Measurements from ENCODE around the gene TCF3.
A peak's percentile ranks its signal among the peaks of the same experiment; 100 is the strongest.
"Not testable (repeated sequence)": the region's sequence is repeated elsewhere in the genome, so short reads cannot be mapped to it uniquely, and the experiment has no call there.

The TCF3 gene

GRCh38 chr19:1672769-1673644, 20.6 kb upstream of the TCF3 start:
- DNase-seq (ENCODE audit: low read depth) = no peak

DNA sequence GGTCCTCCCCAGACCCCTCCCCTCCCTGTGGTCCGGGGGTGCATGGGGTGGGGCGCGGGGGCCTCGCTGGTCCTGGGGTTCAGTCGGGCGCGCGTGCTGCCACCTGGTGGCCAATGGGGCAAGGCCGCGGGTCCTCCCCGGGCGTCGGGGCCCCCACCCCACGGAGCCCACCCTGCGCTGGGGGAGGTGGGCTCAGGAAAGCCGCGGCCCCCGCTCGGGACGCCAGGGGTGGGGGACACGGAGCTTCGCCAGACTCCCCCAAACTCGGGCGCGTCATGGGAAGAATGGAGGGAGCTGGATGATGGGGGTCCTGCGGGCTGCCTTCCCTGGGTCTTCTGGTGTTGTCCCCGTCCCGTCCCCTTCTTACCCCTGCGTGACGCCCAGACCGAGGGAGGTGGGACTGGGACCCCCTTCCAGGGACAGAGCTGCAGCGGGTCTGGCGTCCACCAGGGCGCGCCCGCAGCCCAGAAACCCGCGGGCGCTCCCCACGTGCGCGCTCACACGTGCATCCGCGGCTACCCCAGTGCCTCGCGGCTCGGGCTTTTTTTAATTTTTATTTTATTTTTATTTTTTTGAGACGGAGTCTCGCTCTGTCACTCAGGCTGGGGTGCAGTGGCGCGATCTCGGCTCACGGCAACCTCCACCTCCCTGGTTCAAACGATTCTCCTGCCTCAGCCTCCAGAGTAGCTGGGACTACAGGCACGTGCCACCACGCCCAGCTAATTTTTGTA, 19.8 kb upstream of the TCF3 start:
- DNase-seq (ENCODE audit: low read depth) = peak; percentile 44

DNA sequence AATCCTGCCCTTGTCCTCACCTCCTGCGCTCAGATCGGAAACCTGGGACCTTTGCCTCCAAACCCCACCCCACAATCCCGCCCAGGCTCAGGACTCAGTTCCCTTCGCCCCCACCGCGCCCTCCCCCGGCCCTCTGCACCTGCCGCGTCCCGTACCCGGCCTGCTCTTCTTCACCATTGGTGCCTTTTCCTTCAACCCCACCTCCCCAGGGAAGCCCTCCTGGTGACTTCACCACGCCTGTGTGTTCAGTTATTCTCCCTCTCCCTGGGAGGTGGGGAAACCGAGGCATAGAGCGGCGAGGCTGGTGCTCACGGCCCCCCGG, 19.3 kb upstream of the TCF3 start:
- no peak for DNase-seq (ENCODE audit: low read depth)

- DNase-seq (ENCODE audit: low read depth) = not testable (repeated sequence)
Observed at GRCh38 chr19:1670747-1671146, 18.3 kb upstream of the TCF3 start.

DNA sequence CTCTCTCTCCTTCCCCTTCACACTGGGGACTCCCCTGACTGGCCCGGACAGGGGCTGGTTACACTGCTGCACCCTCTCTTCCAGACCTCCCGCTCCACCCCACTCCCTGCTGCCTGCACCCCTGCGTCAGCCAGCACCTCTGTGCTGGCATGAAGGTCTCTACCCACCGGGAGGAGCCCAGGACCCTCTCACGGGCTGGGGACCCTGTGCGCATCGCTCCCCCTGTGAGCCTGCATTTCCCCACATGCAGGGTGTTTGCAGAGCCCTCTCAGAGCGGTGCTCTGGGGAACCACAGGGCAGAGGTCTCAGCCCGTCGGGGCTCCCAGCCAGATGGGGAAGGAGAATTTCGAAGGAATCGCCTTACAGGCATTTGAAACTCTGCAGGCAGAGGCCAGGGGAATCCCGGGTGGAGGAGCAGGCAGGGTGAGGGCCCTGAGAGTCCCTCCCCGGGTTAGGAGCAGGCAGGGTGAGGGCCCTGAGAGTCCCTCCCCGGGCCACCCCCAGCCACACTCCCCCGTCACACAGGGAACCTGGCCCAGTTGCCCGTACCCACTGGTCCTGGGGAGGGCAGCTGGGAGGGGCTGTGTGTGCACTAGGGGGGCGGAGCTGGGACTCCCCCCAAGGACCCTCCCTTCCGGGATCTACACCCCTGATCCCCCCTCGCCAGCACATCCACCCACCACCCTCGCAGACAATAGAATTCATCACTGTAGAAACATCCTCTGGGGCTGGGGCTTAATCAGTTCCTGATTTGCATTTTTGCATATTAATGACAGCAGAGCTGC, 16.3 kb upstream of the TCF3 start:
- no peak for DNase-seq (ENCODE audit: low read depth)

- DNase-seq (ENCODE audit: low read depth) = no peak
Observed at GRCh38 chr19:1668048-1668485, 15.7 kb upstream of the TCF3 start.

GRCh38 chr19:1665565-1666047, 13.2 kb upstream of the TCF3 start:
- no peak for DNase-seq (ENCODE audit: low read depth)

DNA sequence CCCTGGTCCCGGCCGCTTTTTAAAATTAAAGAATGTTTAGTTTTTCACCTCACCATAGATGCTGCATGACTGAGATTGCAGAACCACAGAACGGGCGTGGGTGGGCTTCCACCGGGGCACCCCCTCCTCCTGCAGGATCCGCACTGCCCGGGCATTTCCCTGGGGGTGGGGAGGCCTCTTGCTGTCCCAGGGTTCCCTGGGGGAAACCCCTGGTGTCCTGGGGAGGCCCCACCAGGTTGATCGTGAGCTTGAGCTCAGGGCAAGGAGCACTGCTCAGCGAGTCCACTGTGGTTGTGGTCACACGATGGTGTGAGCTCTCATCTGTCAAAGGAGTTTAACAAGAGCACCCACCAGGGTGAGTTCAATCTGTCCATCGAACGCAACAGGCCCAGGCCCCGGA, 11.4 kb upstream of the TCF3 start:
- DNase-seq (ENCODE audit: low read depth) = no peak

GRCh38 chr19:1663227-1663626, 10.8 kb upstream of the TCF3 start:
- DNase-seq (ENCODE audit: low read depth) = not testable (repeated sequence)

- no peak for DNase-seq (ENCODE audit: low read depth)
Observed at GRCh38 chr19:1661995-1662394, 9.6 kb upstream of the TCF3 start.

DNA sequence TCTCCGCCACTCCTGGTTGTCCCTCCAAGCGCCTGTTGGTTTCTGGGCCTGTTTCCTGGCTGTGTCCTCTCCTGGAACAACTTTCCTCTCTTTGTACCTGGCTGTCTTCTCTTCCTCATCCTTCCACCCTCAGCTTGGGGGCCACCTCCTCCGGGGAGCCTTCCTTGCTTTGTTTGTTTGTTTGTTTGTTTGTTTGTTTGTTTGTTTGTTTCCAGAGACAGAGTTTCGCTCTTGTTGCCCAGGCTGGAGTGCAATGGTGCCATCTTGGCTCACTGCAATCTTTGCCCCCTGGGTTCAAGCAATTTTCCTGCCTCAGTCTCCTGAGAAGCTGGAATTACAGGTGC, 6.6 kb upstream of the TCF3 start:
- no peak for DNase-seq (ENCODE audit: low read depth)

DNA sequence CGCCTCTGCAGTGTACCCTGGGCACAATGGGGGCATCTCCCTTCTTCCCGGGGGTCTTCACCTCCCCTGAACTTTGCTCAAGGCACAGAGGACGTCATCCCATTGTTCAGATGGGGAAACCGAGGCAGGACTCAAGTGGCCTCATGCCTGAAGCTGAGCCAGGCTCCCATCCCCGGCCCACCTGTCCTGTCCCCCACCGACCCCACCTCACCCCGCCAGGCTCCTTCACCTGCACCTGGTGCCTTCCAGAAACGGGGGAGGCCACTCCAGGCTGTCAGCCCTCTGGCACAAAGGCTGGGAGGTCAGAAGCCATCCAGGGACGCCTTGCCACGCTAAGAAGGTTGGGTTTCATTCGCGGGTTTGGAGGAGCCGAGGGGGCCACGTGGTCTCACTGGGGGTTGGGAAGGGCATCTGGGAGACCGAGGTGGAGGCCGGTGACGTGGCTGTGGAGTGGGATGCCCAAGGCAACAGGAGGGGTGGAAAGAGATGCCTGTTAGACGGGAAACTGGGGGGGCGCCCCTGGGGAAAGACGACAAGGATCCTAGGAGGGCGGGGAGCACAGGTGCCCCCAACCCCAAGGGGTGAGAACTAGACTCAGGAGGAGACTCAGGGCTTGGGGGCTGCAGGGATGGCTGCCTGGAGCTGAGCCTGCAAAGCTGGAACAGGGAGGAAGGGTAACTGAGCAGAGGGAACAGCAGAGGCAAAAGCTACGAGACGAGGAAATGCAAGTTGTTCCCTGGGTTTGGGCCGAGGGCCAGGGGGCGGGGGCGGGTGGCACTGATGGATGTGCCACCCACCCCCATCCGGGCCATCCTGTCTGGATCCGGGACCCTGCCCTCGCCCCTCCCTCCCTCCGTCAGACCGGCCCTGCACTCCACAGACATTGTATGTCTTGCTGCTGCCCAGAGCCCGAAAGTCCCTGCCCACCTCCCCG, 6.0 kb upstream of the TCF3 start:
- no peak for DNase-seq (ENCODE audit: low read depth)

- DNase-seq (ENCODE audit: low read depth) = no peak
Observed at GRCh38 chr19:1657746-1658145, 5.3 kb upstream of the TCF3 start.

GRCh38 chr19:1656988-1657536, 4.6 kb upstream of the TCF3 start:
- DNase-seq (ENCODE audit: low read depth) = no peak

- no peak for DNase-seq (ENCODE audit: low read depth)
Observed at GRCh38 chr19:1655987-1656608, 3.7 kb upstream of the TCF3 start.

- no peak for DNase-seq (ENCODE audit: low read depth)
Observed at GRCh38 chr19:1655131-1655981, 2.9 kb upstream of the TCF3 start.

- no peak for DNase-seq (ENCODE audit: low read depth)
Observed at GRCh38 chr19:1654178-1654792, 1.9 kb upstream of the TCF3 start.

DNA sequence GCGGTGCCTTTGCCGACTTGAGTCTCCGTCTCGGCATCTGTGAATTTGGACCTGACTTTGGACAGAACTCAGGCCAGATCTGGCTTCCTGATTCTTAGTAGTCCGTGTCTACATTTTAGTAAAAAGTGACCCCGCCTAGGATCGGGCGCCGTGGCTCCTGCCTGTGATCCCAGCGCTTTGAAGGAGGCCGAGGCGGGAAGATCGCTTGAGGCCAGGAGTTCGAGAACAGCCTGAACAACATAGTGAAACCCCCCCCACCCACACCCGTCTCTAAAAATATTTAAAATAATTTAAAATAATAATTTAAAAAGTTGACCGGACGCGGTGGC, 849 bp upstream of the TCF3 start:
- no peak for DNase-seq (ENCODE audit: low read depth)

GRCh38 chr19:1651568-1652291, 685 bp downstream of the TCF3 start:
- no peak for DNase-seq (ENCODE audit: low read depth)
